HG03025 (cell line): ENCODE measurements around the gene ITGA11.

Source experiments
- ATAC-seq: cut with Tn5 transposase; IDR thresholded peaks from one replicate; pipeline ENCODE4 v1.9.1; 2021; ENCODE audit warnings: mild to moderate bottlenecking, moderate library complexity; ENCODE audit not compliant: unreplicated experiment, low FRiP score

ITGA11 gene

GRCh38 chr15:68300115-68300940, 131.6 kb downstream of the ITGA11 start:
- no peak for ATAC-seq

- no peak for ATAC-seq
Measured at GRCh38 chr15:68299436-68299835, 132.5 kb downstream of the ITGA11 start.

DNA sequence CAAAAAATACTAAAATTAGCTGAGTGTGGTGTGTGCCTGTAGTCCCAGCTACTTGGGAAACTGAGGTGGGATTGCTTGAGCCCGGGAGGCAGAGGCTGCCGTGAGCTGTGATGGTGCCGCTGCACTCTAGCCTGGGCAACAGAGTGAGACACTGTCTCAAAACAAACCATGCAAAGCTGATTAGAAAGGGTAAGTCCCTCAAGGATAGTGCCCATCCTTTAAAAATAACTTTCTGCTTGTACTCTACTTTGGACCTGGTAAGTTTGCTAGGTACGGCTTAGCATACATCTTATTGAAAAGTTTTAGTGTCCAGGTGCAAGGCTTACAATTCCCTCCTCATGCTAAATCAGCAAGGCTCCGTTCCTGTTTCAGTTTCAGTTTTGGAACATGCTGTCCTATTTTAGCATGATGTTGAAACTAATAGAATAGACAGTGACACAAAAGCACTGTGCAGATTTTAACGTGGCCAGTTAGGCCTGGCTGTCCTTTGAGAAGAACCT, 133.0 kb downstream of the ITGA11 start:
- peak; percentile 74 for ATAC-seq

- no peak for ATAC-seq
Measured at GRCh38 chr15:68298336-68298735, 133.6 kb downstream of the ITGA11 start.

DNA sequence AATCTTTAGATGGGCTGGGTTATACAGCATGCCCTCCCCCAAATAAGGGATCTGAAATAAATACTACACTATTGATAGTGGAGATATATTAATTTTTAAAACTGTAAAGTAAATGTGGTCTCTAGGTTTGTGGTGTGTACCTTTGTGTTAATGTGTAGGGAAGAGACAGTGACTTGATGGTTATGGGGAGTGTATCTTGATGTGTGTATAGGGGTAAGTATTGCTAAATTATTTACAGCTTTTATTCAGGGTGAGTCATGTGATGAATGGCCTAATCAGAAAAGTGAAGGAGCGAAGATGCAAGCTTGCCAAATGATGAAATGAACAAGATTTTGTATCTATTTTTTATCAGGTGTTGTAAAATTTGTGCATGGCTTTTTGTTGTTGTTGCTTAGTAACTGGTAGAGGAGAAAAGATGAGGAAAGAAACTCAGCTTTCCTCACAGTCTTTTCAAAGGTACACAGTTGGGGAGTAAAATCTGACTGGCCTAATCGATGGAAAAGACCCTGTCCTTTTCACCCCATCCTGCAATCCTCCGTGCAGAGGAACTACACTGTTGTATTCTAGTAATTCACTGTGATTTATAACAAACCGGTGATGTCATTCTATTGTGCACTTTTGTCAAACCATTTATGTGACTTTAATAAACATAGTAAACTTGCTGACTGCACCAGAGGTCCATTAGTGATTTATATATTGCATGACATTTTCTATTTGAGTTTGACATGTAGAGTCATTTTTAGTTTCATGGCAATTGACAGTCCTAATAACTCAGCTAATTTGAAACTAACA, 136.8 kb downstream of the ITGA11 start:
- ATAC-seq, result no peak

DNA sequence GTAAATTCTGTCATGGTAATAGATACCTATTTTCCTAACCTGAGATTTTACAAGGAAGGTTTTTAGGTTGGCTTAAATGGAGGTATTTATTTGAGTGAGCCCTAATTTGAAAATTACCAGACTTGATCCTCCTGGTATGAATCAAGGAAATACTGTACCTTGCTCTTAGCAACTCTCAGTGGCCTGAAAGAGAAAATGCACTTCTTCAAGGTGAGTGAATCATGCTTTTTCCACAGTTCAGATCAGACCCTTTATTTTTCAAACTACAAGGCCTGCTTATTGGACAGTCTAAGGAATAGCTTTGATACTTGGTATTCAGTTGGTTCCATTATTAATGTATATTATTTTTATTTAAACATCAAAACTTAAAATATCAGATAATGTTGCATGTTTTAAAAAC, 139.0 kb downstream of the ITGA11 start:
- no peak for ATAC-seq

- no peak for ATAC-seq
Measured at GRCh38 chr15:68292157-68292781, 139.7 kb downstream of the ITGA11 start.

DNA sequence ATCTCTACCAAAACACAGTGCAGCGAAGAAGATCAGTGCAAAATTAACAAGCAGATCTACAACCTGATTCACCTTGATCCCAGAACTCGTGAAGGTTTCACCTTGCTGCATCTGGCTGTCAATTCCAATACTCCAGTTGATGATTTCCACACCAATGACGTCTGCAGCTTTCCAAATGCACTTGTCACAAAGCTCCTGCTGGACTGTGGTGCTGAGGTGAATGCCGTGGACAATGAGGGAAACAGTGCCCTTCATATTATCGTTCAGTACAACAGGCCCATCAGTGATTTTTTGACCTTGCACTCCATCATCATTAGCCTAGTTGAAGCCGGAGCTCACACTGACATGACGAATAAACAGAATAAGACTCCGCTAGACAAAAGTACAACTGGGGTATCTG, 141.2 kb downstream of the ITGA11 start:
- ATAC-seq, result no peak

DNA sequence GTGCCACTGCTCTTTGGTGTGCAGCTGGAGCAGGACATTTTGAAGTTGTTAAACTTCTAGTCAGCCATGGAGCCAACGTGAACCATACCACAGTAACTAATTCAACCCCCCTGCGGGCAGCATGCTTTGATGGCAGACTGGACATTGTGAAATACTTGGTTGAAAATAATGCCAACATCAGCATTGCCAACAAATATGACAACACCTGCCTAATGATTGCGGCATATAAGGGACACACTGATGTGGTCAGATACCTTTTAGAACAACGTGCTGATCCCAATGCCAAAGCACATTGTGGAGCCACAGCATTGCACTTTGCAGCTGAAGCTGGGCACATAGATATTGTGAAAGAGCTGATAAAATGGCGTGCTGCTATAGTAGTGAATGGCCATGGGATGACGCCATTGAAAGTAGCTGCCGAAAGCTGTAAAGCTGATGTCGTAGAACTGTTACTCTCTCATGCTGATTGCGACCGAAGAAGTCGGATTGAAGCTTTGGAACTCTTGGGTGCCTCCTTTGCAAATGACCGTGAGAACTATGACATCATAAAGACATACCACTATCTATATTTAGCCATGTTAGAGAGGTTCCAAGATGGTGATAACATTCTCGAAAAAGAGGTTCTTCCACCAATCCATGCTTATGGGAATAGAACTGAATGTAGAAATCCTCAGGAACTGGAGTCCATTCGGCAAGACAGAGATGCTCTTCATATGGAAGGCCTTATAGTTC, 142.2 kb downstream of the ITGA11 start:
- no peak for ATAC-seq

GRCh38 chr15:68289057-68289456, 142.9 kb downstream of the ITGA11 start:
- ATAC-seq, result no peak

- ATAC-seq, result no peak
Measured at GRCh38 chr15:68286256-68286655, 145.7 kb downstream of the ITGA11 start.

DNA sequence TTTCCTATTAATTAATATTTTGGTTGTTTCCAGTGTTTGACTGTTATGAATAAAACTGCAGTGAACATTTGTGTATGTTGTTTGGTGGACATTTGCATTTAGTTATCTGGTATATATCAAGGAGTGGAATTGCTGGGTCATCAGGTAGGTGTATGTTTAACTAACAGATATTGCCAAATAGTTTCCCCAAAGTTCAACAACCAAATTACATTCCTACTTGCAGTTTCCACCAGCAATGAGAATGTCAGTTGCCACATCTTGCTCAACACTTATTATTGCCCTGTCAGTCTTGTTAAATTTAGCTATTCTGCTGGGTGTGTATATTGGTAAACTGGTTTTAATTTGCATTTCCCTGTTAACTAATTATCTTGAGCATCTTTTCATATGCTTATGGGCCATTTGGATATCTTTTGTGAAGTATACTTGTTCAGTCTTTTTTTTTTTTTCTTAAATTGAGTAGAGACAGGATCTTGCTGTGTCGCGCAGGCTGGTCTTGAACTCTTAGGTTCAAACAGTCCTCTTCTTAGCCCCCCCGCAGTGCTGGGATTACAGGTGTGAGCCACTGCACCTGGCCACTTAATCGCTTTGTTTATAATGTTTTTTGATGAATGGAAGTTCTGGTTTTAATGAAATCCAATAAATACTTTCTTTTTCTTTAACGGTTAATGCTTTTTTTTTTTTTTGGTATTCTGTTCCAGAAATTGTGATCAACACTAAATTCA, 146.5 kb downstream of the ITGA11 start:
- no peak for ATAC-seq

DNA sequence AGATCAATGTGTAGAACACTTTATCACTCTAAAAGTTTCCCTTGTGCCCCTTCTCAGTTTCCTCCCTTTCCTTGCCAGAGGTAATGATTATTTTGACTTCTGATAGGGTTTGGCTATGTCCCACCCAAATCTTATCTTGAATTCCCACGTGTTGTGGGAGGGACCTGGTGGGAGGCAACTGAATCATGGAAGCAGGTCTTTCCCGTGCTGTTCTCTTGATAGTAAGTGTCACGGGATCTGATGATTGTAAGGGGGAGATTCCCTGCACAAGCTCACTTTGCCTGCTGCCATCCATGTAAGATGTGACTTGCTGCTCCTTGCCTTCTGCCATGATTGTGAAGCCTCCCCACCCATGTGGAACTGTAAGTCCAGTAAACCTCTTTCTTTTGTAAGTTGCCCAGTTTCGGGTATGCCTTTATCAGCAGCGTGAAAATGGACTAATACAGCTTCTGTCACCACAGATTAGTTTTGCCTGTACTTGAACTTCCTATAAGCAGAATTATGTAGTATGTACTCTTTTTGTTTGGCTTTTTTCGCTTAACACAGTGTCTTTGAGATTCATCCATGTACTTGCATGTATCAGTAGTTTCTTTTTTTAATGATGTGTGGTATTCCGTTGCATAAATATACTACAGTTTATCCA, 147.2 kb downstream of the ITGA11 start:
- no peak for ATAC-seq

- no peak for ATAC-seq
Measured at GRCh38 chr15:68283401-68283800, 148.6 kb downstream of the ITGA11 start.

- no peak for ATAC-seq
Measured at GRCh38 chr15:68281008-68281407, 151.0 kb downstream of the ITGA11 start.

DNA sequence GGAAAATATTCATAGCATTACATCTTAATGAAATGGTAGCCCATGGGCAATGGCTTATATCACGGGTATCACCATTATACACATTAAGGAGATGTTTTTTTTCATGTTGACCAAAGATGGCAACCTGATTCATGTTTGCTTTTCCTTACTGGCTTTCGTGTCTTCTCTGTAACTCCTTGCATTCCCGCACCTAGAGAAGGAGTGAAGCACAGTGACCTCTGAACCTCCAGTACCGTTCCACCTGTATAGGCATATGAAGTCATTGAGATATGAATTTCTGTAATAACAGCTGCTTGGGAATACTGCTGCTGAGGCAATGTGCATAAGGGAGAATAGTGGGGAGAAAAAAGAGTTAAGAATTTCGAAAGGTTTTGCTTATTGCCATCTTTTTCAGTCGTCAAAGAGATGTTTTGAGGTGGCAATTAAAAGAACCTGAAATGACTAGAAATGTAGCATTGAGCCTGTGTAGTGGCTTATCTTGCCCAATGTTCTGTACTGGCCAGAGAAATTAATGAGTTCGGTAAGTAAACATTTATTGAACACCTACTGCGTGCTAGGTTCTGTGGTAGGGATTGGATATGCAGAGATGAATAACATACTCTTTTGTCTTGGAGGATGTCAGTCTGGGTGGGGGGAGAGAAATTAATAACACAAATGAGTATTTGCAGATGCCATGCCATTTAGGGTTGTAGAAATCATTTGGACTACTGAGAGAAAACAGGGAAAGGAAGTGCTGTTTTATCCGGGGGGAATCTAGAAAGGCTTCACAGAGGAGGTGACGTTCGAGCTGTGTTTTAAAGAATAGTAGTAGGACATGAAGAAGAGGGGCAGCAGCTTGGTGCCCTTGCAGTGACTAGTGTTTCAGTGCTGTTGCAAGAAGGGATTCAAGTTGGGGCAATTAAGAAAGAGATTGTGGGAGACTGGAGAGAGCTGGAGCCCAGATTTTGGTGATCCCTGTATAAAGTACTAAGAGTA, 151.9 kb downstream of the ITGA11 start:
- ATAC-seq, result no peak

DNA sequence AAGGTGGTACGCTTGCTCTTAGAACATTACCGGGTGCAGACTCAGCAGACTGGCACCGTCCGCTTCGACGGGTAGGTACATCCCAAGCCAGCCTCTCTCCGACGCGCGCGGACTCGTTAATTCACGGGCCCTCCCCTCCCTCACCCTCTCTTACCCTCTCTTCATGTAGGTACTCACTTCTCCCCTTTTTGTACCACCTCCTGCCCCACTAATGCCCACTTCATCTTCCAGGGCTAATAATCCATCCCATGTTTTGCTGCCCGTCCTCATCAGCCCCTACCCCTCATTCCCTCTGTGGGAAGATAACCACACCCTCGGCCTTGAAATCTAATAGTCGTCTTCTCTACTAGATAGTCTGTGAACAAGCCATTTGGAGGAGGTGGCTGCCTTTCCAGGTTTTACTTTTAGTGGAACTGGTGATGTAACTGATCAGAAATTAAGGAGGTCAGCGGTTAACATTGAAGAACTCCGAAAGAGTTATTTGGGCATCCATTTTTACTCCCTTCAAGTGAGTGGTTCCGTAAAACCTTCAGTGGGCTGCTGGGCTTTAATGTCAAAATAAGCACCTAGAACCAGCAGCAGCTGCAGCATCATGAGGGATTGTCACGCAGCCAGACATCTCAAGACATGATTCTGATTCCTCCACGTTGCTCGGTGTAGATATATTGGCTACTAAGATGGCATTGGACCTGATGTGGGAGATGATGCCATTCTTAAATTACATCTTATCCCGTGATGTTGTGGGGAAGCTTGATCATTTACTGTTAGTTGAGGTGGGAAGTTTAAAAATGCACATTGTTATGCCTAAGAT, 153.2 kb downstream of the ITGA11 start:
- ATAC-seq, result no peak

GRCh38 chr15:68278345-68278594, 153.7 kb downstream of the ITGA11 start:
- ATAC-seq, result peak; percentile 47
